HG03571 (cell line): ENCODE results near the gene FDXACB1.
A peak's percentile ranks its signal among the peaks of the same experiment; 100 is the strongest.

Experiments used
- ATAC-seq: cut with Tn5 transposase; IDR thresholded peaks from one replicate; pipeline ENCODE4 v1.9.1; 2021; ENCODE audit not compliant: unreplicated experiment

The FDXACB1 gene

DNA sequence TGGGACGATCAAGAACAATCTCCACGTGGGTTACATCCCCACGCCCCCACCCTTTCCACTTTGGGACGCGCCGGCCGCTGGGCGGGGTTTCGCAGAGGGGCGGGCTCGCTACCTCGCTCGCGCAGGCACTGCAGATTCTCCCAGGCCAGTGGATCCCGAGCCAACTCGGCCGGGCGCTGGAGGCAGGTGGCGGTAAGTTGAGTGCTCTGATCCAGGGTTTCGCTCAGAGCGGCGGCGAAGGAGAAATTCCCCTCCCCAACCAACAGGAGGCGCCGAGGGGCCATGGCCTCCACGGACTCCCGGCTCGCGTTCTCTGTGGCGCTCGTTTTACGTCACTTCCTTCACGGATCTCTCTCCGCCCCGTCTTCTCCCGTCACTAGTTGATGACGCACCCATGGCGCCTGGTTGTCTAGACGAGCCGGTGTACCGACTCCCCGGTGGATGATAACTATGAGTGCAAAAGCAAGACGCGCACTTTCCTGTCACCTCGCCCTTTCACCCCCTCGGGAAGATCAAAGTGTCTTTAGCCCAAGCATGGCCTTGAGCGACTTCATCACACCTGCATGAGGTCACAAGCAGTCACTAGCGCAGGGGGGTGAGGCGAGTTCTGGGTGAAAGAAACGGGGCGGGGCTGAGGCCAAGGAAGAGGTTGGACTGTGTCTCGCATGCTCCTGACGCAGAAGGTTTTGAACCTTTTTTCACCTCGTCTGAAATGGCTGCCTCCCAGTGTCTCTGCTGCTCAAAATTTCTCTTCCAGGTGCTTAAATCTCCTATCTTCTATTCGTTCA lies at the start of gene FDXACB1, which contains the start of gene CFAP68:
TSS of gene FDXACB1 (minus strand) at position 317 of the 788 bp plus-strand sequence. CDS start at position 284, 33 bp downstream.
TSS of gene CFAP68 (plus strand) at position 693 of the 788 bp plus-strand sequence. CDS start at position 713, 20 bp downstream.
- ATAC-seq = peak; percentile 93

- ATAC-seq = peak; percentile 94
These were observed 47.8 kb upstream of the FDXACB1 start for GRCh38 chr11:111926505-111927391.

DNA sequence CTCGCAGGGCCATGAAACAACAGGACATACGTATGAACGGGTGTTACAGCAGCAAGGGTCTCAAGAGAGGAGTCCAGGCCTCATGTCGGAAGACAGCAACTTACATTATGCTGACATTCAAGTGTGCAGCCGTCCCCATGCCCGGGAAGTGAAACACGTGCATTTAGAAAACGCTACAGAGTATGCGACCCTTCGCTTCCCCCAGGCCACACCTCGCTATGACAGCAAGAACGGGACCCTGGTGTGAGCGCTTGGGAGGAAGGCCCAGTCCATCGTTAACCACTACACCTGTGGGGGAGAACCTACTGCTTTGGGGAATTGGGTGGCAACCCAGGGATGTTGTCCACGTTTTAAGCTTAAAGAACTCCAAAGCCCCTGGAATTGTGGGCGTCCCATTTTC lies 47.0 kb upstream of the FDXACB1 start:
- no peak for ATAC-seq

DNA sequence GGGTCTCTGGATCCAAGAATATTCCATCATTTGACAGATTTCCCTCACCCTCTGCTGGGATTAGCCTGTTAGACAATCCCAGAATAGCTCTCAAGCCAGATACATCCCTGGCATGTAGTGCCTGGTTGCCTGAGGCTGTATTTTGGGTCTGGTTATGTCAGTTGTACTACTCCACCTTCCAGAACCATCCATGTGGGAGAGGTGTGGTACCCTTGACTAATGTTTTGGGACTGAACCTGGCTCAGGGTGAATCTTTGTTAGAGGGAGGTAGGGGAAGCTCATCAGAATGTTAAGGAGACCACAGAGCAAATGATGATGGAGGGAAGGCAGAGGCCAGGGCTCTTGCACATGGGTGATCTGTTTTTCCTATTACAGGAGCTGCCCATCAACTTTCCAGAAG lies 45.0 kb upstream of the FDXACB1 start:
- no peak for ATAC-seq

DNA sequence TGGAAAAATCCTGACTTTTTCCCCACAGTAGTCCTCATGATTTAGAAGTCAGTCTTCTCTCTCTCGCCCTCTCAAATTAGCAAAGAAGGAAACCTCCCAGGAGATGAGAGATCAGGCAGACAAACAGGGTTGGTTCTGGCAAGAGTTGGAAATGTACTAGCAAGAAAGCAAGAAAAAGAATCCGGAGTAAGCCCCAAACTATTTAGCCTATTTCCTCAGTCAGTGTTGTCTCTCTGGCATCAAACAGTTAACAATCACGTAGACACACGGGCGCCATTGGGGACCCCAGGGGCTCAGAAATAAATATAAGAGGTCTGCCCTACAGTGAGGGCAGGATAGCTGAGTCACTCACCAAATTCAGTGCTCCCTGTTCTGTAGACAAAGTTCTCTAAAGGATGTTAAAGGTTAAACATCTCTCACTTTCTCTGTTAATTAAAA lies 44.4 kb upstream of the FDXACB1 start:
- no peak for ATAC-seq

DNA sequence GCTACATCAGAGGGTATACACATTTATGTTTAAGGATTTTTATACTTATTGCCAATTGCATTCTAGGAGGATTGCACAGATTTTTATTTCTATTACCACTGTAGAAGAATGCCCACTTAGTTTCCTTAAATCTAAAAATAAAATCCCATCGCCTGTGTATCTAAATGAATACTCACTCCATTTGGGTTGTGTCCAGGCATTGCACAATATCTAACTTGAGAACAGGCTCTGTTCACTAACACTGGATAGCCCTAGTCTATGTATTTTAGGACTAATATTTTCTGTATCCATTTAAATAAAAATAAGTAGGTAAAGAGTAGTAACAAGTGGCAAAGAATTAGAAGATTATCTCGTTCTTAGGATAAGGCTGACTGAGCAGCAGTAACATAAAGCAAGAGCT lies 43.8 kb upstream of the FDXACB1 start:
- no peak for ATAC-seq

DNA sequence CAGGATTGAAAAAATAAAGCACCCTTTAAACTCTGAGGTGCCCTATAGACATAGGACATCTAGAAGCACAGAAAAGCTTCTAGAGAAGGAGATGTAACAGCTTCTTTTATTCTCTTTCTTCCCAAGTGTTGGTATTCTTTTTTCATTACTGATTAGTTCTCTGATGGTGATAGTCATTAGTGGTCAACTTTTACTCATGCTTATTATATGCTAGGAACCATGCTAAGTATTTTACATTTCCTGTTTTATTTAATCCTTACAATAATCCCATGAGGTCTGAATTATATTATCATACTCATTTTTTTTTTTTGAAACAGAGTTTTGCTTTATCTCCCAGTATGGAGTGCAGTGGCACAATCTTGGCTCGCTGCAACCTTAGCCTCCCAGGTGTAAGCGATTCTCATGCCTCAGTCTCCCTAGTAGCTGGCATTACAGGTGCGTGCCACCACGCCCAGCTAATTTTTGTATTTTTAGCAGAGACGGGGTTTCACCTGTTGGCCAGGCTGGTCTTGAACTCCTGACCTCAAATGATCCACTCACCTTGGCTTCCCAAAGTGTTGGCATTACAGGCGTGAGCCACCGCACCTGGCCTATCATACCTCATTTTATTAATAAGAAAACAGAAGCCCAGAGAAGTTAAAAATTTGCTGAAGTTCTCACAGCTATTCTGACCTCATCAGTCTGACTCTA lies 42.7 kb upstream of the FDXACB1 start:
- ATAC-seq = no peak

DNA sequence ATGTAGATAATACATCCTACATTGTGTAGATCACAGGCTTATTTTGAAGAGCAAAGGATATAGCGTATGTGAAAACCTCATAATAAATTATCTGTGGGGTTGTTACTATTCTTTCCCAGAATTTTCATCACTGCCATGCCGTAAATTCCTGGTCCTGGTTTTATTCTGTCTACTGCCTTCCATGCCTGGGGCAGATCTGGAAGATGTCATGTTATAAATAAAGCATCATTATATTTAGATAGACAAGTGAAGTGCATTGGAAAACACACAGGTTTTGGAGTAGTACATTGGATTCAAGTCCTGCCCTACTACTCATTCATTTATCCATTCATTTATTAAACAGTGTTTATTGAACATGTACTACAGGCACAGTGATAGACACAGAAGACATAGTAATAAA lies 41.9 kb upstream of the FDXACB1 start:
- ATAC-seq = no peak

GRCh38 chr11:111918390-111919256 lies 39.7 kb upstream of the FDXACB1 start, which contains the start of gene C11orf52:
Gene C11orf52, plus strand, starts transcription at chr11:111918913. Its CDS starts 60 bp downstream, at chr11:111918973.
- no peak for ATAC-seq

- no peak for ATAC-seq
These were observed 38.8 kb upstream of the FDXACB1 start for GRCh38 chr11:111917788-111918187.

GRCh38 chr11:111917312-111917711 lies 38.3 kb upstream of the FDXACB1 start:
- no peak for ATAC-seq

DNA sequence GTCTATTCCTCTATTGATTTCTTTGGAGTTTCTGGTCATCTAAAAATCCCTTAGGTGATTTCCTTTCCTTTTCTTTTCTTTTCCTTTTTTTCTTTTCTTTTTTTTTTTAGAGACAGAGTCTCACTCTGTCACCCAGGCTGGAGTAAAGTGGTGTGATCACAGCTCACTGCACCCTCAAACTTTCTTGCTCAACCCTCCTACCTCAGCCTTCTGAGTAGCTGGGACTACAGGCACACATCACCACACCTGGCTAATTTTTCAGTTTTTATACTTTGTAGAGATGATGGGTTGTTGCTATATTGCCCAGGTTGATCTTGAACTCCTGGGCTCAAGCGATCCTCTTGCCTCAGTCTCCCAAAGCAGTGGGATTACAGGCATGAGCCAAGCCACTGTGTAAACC lies 37.8 kb upstream of the FDXACB1 start:
- ATAC-seq = no peak

DNA sequence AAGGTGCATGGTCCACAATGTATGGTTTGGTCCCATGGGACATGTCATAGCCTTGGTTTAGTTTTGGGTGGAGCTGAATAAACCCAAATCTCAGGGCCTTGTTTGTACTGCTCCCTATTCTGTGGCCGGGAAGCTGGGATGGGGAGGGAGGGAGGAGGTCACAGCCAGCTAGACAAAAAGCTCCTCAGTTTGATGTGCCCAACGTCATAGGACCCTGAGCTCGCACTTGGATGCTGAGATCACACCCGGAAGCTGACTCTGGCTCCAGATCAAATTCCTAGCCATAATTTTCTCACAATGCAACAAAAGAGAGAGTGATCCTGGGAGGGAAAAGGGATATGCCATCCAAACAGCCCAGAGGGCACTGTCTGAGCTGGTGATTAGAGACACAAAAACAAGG lies 35.0 kb upstream of the FDXACB1 start:
- ATAC-seq = no peak

DNA sequence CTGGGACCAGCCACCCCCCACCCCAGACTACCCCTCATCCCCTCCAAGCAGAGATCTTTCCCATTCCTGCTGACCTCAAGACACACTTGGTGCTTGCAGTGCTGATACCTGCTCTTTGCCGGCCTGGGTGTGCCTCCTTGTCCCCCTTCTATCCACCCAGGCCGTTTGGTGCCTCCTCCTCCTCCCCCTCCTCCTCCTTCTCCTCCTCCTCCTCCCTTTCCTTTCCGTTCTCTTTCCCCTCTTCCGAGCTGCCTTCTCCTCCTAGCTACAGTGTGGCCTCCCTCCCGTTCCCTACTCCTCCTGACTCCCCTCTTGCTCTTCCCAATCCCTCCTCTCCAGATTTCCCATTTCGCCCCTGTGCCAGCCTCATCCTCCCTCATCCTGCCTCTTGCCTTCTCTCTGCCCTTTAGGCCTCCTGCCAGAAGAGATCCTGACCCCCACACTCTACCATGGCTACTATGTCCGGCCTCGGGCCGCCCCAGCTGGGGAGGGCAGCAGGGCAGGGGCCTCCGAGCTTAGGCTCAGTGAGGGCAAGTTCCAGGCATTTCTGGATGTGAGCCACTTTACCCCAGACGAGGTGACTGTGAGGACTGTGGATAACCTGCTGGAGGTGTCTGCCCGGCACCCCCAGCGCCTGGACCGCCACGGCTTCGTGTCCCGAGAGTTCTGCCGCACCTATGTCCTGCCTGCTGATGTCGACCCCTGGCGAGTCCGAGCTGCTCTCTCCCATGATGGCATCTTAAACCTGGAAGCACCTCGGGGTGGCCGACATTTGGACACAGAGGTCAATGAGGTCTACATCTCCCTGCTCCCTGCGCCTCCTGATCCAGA lies 34.3 kb upstream of the FDXACB1 start:
- ATAC-seq = no peak

GRCh38 chr11:111912535-111912934 lies 33.6 kb upstream of the FDXACB1 start, which contains the start of gene HSPB2:
Gene HSPB2, plus strand, starts transcription at chr11:111912734. Its CDS starts 96 bp downstream, at chr11:111912830.
- ATAC-seq = no peak

GRCh38 chr11:111911563-111912401 lies 32.8 kb upstream of the FDXACB1 start, which contains the start of gene CRYAB:
Gene CRYAB, minus strand, starts transcription at chr11:111911770. Its CDS starts 46 bp downstream, at chr11:111911724.
- no peak for ATAC-seq

- ATAC-seq = no peak
These were observed 32.0 kb upstream of the FDXACB1 start for GRCh38 chr11:111910676-111911562.
